GM21737 (cell line): ENCODE data around the gene CYBRD1.

Source experiments
- ATAC-seq: cut with Tn5 transposase; IDR thresholded peaks from one replicate; pipeline ENCODE4 v1.9.1; 2021; ENCODE audit warnings: mild to moderate bottlenecking, moderate library complexity; ENCODE audit not compliant: unreplicated experiment

Gene CYBRD1

DNA sequence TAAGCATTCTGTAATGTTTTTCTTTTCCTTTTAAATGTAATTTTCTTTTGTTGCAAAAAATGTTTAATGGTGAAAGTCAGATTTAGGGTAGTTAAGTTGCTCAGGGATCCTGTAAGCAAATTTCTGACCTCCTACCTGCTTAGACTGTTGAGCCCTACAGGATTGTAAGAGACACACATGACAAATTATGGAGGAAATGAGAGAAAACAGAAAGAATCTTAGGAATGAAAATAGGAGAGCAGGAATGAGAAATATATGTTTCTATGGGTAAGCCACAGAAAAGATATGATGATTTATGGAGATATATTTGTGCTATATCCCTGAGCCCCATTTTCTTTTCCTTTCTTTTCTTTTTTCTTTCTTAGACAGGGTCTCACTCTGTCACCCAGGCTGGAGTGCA is 28.3 kb downstream of the CYBRD1 start:
- no peak for ATAC-seq

DNA sequence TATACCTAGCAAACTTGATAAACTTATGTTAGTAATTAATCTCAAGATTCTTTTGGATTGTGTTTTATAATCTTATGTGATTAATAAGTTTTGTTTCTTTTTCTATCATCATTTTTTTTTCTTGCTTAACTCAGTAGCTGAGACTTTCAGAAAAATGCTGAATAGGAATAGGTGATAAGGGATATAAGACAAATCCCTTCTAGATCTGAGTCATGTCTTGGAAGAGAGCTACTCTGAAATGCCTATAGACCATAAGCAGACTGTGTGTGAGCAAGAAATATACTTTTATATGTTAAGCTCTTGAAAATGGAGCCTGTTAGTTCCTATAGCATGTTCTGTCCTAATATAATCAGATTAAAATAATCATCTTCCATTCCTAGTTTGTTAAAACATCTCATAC is 29.6 kb downstream of the CYBRD1 start:
- ATAC-seq = no peak

DNA sequence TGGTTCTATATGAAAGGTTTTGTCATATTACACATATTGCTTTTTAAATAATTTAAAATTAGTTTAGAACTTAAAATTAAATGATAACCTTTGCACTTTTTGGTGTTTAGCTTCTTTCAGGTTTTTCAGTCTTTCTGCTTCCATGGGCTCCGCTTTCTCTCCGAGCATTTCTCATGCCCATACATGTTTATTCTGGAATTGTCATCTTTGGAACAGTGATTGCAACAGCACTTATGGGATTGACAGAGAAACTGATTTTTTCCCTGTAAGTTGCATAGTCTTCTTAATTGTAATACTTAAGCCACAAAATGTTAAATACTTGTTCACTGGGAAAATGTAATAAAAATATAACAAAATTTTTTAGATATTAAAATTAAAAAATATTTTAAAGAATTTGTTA is 31.0 kb downstream of the CYBRD1 start:
- ATAC-seq = no peak

DNA sequence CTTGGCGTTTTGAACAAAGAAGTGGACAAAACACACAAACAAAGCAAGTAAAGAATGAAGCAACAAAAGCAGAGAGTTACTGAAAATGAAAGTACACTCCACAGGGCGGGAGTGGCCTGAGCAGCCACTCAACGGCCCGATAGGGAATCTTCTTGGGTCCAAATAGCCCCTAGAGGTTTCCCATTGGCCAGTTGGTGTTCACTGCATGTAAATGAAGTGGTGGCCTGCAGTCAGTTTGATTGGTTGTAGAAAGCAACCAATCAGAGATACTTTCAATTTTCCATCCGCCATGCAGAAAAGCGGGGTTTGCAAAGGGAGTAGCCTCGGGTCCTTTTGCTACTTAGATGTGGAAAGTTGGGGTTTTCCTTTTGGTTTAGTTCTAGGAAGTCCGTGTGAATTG is 31.6 kb downstream of the CYBRD1 start:
- no peak for ATAC-seq

DNA sequence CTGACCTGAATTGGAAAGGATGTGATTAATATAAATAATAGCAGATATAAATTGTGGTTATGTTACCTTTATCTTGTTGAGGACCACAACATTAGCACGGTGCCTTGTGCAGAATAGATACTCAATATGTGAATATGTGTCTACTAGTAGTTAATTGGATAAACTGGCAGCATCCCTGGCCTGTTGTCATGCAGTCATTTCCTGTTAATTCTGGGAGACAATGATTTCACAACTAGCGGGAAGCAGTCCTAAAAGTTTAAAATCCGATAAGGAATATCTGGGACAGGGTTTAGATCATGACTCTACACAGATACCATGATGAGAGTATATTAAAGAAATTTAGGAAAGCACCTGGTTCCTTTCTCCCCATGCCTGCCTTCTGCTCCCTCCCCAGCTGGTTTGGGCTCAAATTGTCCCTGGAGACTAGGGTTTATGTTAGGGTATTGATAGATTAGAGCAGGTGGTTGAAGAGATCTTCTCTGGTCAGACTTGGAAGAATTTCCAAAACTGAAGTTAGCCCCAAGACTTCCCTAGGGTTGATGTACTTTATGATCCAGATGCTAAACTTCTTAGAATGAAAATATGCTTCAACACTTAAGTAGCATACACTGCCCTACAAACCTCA is 32.8 kb downstream of the CYBRD1 start:
- ATAC-seq = no peak

DNA sequence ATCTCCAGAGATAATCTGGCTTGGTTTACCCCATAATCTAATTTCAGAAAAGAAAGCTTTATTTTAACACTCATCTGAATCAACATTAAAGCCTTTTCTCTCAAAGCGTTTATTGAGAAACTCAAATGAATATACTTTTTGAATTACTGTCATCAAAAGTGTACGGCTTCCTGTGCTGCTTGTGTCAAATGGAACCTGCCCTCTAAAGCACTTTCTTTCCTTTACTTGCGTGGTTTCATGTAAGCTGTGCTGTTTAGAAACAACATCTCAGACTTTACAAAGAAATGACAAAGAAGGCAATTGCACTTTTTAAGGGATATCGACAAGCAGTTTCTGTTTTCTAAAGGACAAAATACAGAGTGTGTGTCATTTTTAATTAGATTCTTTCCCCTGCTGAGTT is 35.1 kb downstream of the CYBRD1 start:
- ATAC-seq = no peak

DNA sequence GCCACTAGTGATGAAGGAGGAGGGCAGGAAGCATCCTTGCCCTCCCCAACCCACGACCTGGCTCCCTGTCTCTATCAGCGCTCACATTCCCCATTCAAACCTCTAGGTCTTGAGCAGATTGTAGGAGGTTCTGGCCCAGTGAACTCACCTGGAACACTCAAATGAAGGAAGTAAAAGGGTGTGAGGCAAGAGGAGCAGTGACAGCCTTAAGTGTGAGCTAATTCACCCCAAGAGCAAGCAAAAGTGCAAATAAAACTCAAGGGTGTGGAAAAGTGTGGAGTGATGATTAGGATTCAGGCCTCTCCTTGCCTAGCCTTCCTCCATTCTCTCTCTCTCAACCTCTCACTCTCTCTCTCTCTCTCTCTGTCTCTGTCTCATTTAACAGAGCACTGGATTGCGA is 41.0 kb downstream of the CYBRD1 start:
- ATAC-seq = no peak

DNA sequence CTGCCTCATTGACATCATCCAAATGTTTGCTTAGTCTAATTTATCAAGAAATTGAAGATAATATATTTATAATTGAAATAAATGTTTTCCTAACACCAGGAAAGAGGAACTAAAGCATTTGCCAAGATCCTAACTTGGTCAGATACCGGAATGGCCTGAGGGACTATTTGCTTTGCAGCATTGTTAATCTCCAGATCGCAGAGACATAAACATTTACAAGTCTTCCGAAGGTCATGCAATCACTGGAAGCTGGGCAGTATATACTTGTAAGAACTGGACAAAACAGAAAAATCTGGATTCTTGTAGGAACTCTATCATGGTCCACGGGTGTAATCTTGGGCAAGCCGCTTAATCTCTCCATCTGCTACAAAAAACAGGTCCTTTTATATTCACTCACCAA is 42.2 kb downstream of the CYBRD1 start:
- ATAC-seq = no peak

DNA sequence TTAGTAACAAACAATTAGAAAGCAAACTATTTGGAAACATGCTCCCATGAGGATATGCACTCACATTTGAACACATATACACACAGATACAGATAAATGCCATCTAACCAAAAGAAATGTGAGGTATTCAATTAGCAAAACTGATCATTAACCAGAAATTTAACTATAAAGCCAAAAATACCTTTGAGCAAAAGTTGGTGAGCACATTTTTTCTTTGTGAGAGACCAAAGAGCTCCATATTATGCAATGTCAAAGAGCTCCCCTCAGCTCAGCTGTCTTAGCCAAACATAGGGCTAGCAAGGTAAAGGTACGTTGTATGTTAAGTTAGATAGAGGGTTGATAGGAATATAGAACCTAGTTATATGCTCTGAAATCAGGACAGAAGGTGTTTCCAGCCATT is 43.8 kb downstream of the CYBRD1 start:
- no peak for ATAC-seq

DNA sequence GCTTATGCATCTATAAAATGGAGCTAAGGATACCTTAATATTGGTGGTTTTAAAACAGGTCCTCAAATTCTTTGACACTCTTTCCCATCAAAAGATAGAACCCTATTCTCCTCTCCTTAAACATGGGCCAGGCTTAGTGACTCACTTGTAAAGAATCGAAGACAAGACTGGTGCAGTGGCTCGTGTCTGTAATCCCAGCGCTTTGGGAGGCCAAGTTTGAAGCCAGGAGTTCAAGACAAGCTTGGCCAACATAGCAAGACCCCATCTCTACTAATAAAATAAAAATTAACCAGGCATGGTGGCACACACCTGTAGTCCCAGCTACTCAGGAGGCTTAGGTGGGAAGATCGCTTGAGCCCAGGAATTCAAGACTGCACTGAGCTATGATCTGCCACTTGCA is 44.5 kb downstream of the CYBRD1 start:
- no peak for ATAC-seq

DNA sequence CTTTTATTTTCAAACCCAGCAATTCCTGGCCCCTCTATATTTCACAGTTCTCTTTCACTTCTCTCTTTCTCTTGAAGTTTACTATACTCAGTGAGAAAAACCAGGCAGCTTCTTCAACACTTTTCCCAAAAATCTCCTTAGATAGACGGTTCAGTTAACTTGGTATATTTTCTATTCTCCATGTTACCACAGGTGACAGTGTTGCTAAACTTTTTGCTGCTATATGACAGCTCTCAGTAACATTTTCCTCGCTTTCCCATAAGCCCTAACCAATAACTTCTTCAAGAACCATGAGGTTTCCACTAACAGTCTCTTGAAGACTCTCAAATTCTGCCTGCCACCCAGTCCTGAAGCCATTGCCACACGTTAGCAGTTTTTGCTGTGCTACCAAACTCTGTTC is 45.8 kb downstream of the CYBRD1 start:
- ATAC-seq = no peak

DNA sequence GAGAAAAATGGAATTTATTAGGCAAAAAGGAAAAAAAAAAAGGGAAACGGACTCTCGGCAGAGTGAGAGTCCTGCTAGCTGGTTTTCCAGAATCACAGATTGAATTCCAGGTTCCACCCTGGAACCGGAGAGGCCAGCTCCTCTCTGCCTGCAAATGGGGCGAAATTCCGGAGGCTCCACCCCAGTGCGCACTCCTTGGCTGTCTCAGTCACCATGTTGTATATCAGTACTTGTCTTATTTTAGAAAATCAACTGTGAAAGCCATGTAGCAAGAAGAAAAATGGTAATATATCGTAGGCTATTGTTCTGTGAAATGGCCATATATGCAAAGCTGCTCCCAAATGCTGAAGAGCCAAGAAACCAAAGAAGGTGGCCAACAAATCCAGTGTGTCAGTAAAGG is 49.4 kb downstream of the CYBRD1 start:
- ATAC-seq = no peak

DNA sequence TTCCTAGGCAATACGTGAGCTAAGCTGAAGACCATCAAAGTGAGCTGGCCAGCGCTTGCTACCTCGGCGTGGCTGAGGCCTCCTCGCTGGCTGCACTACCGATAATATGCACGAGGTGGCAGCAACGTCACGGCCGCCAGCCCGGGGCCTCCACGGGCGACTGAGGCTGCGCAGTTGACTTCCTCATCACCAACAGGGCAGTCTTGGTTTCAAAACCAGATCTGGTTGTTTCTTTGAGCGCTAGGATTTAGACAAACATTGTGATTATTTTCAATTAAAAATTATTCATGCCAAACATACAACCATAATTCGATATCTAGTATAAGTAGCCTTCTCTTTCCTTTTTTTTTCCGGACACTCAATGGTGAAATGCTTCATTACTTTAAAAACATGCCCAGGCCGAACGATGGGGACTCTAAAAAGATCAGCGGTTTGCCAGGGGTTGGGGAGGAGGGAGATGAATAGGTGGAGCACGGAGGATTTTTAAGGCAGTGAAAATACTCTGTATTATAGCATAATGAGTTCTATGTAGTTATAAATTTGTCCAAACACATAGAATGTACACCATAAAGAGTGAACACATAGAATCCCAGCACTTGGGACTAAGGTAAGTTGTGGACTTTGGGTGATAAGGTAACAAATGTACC is 52.0 kb downstream of the CYBRD1 start:
- ATAC-seq = peak; percentile 90

DNA sequence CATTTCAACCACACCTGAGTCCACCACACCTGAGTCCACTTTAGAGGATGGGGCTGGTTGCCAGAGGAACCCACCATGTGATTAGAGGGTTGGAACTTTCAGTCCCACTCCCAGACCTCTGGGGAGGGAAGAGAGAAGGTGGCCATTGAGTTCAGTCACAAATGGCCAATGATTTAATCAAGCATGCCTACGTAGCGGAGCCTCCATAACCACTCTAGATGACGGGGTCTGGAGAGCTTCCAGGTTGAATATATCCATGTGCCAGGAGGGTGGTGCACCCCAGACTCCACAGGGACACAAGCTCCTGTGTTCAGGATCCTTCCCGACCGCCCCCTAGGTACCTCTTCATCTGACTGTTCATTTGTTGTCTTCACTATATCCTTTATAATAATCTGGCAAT is 53.3 kb downstream of the CYBRD1 start:
- ATAC-seq = no peak

DNA sequence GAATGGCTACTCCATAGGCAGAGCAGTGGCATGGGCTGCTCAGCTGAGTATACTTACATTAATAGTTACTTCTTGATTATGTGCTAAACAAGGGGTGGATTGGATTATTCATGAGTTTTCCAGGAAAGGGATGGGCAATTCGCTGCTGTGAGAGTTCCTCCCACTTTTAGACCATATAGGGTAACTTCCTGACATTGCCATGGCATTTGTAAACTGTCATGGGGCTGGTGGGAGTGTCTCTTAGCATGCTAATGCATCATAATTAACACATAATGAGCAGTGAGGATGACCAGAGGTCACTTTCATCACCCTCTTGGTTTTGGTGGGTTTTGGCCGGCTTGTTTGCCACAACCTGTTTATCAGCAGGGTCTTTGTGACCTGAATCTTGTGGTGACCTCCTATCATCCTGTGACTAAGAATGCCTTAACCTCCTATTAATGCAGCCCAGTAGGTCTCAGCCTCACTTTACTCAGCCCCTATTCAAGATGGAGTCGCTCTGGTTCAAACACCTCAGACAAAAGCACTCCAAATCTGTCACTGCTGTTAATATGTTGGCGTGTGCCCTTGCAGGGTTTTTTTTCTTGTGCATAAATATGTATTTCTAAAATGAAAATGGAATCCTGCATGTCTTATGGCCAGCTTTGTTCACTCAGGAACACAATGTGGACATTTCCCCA is 56.0 kb downstream of the CYBRD1 start:
- no peak for ATAC-seq

DNA sequence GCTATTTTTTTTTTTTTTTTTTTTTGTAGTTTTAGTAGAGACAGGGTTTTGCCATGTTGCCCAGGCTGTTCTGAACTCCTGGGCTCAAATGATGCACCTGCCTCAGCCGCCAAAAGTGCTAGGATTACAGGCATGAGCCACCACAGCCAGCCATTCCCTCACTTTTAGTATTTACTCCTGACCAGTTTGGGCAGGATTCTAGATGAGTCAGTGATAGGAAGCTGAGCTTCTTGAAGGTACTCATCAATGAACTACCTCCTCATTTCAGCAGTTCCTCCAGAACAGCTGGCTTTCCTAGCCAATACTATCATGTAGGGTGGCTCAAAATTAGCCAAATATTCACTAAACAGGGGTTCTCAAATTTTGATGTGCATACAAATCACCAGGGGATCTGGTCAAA is 57.2 kb downstream of the CYBRD1 start:
- ATAC-seq = no peak

DNA sequence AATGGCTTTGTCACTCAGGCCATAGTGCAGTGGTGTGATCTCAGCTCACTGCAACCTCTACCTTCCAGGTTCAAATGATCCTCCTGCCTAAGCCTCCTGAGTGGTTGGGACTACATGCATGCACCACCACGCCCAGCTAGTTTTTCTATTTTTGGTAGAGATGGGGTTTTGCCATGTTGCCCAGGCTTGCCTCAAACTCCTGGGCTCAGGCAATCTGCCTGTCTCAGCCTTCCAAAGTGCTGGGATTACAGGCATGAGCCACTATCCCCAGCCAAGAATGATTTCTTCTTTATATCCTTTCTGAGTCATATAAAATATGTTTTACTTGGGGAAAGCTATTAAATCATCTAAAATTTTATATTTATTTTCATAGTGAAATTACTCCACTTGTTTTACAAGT is 61.3 kb downstream of the CYBRD1 start:
- ATAC-seq = no peak

DNA sequence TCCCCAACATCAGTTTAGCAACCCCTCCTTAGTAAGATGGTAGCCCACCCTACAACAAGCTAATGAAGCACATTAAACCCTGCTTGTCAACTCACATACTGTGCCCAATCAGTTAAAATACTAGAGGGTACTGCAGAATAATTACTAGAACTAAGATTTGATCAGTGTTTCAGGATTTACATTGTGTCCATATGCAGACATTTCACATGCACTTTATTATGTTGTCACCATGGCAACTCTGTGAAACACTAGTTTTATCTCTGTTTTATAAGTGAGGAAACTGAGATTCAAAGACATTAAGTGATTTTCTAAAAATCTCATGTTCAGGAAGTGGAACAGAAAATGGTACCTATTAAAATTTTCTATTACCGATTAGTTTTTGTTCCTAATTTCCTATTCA is 61.7 kb downstream of the CYBRD1 start:
- no peak for ATAC-seq

DNA sequence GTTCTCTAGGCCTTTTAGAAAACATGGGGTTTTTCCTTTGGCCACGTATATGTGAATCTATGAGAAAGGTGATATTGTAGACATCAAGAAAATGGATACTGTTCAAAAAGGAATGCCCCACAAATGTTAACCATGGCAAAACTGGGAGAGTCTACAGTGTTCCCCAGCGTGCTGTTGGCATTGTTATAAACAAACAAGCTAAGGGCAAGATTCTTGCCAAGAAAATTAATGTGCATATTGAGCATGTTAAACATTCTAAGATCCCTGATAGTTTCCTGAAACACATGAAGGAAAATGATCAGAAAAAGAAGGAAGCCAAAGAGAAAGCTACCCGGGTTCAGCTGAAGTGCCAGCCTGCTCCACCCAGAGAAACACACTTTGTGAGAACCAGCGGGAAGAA is 64.9 kb downstream of the CYBRD1 start:
- ATAC-seq = no peak

DNA sequence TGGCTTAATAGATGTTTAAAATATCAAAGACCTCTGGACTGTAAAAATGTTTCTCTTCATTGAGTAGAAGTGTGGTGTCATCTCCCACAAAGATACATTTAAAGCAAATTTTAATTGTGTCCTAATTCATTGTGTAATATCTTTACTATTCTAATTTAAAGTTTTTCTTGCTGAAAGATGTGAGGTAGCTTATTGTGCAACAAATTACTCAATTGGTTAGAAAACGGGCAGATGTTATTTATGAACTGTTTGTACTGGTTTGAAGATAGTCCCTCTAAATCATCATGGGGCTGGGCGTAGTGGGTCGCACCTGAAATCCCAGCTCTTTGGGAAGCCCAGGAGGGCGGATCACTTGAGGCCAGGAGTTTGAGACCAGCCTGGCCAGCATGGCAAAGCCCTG is 65.3 kb downstream of the CYBRD1 start:
- no peak for ATAC-seq

DNA sequence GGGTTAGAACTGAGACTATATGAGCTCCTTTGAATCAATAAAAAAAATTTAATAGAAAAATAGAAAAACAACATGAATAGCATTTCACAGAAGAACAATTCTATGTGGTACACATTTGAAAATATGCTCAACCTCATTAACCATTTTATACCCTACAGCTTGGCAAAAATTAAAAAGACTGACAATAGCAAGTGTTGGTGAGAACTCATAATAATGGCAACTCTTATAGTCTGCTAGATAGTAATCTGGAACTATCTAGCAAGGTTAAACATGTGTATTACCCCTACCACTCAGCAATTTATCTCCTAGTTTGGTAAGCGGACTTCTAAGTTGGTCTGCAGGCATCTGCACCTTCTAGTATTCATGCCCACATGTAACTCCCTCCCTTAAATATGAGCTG is 67.8 kb downstream of the CYBRD1 start:
- no peak for ATAC-seq

DNA sequence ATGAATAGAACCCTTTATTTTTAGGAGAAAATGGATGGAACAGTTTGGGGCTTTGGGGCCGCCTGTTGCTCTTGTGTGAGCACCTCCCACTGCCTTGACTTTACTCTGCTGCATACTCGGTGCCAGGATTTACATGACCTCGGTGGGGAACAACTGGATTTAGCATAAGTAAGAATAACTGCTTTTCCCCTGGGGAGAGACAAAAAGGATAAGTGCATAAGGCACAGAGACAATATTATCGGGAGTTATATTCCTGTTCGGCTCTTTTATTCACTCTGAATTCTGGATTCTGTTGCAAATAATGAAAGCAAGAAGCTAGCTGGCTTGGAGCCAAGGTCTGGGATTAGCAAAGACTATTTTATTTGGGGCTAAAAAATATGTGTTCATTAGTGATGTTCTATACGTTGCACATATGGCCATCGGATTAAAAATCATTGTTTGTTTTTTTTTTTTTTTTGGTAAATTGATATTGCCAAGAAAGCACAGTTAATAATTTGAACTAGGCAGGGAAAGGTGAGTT is 69.8 kb downstream of the CYBRD1 start:
- ATAC-seq = no peak
